Testis (tissue), 3 donors: ENCODE data around the gene ARHGAP30. TPM values are rescaled to one million over a fixed set of nuclear protein-coding genes. Genes with fewer than 3 reads are reported as not detected.
A peak's percentile ranks its signal among the peaks of the same experiment; 100 is the strongest.

Experiments used
- DNase-seq: peaks from one replicate; pipeline ENCODE4 v3.0.0-alpha.2; 2019
- H3K27ac ChIP-seq, 2 donors: fragments of 200-600 bp; sonication (generic); one replicate each; pipeline ENCODE4 v1.5.1; 2019
- H3K27me3 ChIP-seq: fragments of 200-600 bp; sonication (generic); one replicate; pipeline ENCODE4 v1.5.1; 2019
- H3K36me3 ChIP-seq: fragments of 200-600 bp; sonication (generic); one replicate; pipeline ENCODE4 v1.5.1; 2017; ENCODE audit warnings: low read depth; ENCODE audit errors: missing control alignments
- H3K4me1 ChIP-seq: fragments of 200-600 bp; sonication (generic); one replicate; pipeline ENCODE4 v1.5.1; 2019
- H3K4me3 ChIP-seq, 2 donors: fragments of 200-600 bp; sonication (generic); one replicate each; pipeline ENCODE4 v1.5.1; 2017 to 2019
- H3K9me3 ChIP-seq: fragments of 200-600 bp; sonication (generic); one replicate; pipeline ENCODE4 v1.5.1; 2017
- POLR2A ChIP-seq: fragments of 450-650 bp; IDR thresholded peaks from one replicate; pipeline ENCODE4 v1.6.1; 2017; ENCODE audit warnings: antibody characterized with exemption, mild to moderate bottlenecking, moderate library complexity
- WGBS, 2 donors: methylation state at CpG; one replicate each; pipeline ENCODE4 v1.1.5; 2018; 5-methylcytosine and 5-hydroxymethylcytosine counted together
- intact Hi-C: fragments of 100-400 bp; cut with DNase I; formaldehyde crosslinking; loops from one replicate; pipeline ENCODE4 v1.15.1; 2023; ENCODE audit warnings: low total_unique reads
- polyA plus RNA-seq: library from polyadenylated mRNA; stranded (reverse); fragments of 350-450 nt; fragmentation: Illumina TruSeq; extraction: RNeasy Lipid Tissue Mini Kit (QIAGEN cat#74804); gene quantifications from one replicate; pipeline ENCODE4 v1.2.3, GENCODE V29; 2014; ENCODE audit warnings: low read depth, low replicate concordance; ENCODE audit not compliant: insufficient read depth
- total RNA-seq, 2 donors: library from RNA; depleted of rRNA; stranded (reverse); fragments of >200 nt; gene quantifications; one replicate each; pipeline ENCODE4 v1.2.3, GENCODE V29; 2016
- TF ChIP-seq, protein P1 (sequence below), 3 experiments: fragments of 450-650 bp in 2 of 3; fragments of 200-600 bp in 1 of 3; sonication (generic) in 1 of 3; IDR thresholded peaks; one replicate each; pipeline ENCODE4 v1.5.1; 2016 to 2019; ENCODE audit warnings: antibody characterized with exemption in 3 of 3, mild to moderate bottlenecking in 2 of 3, moderate library complexity in 1 of 3

ARHGAP30 gene
- total and polyA plus RNA-seq, 3 donors from 2014 or later = 0.79 to 5.4 (median 1.6) TPM

GRCh38 chr1:161061419-161061818, 8.3 kb downstream of the ARHGAP30 start:
- Histone ChIP-seq H3K4me3 (no peak overlapping the region), H3K36me3 (no peaks in the 10 kb centered on the region), H3K27me3 (no peaks in the 10 kb centered on the region), H3K27ac (no peak overlapping the region), H3K9me3 (no peaks in the 10 kb centered on the region), H3K4me1 (no peaks in the 10 kb centered on the region)
- TF ChIP-seq, protein P1, sequence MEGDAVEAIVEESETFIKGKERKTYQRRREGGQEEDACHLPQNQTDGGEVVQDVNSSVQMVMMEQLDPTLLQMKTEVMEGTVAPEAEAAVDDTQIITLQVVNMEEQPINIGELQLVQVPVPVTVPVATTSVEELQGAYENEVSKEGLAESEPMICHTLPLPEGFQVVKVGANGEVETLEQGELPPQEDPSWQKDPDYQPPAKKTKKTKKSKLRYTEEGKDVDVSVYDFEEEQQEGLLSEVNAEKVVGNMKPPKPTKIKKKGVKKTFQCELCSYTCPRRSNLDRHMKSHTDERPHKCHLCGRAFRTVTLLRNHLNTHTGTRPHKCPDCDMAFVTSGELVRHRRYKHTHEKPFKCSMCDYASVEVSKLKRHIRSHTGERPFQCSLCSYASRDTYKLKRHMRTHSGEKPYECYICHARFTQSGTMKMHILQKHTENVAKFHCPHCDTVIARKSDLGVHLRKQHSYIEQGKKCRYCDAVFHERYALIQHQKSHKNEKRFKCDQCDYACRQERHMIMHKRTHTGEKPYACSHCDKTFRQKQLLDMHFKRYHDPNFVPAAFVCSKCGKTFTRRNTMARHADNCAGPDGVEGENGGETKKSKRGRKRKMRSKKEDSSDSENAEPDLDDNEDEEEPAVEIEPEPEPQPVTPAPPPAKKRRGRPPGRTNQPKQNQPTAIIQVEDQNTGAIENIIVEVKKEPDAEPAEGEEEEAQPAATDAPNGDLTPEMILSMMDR (IDR thresholded peaks at IDR 0.05) = no peak
- intact Hi-C loops = no loop called here
- WGBS, 2 donors = 94 to 96% methylated on average over 4 of the region's 4 CpGs
- no peak for DNase-seq

DNA sequence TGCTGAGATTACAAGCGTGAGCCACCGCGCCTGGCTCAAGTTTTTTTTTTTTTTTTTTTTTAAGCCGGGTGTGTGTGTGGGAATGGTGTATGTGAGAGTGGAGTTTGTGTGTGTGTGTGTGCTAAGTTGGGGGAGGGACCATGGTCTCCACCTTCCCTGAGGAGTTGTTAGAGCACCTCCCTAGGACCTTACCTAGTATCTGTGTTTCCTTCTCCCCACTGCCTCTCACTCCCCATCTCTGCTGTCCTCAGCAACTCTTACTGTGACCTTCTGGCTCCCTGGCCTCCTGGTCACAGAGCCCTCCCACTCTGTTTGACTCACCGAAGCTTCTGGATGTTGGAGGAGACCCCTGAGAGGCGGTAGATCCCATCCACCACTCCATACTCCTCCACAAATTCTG, 10.4 kb downstream of the ARHGAP30 start:
- no peaks in the 10 kb centered on the region for H3K36me3 ChIP-seq
- no peak overlapping the region for H3K27ac ChIP-seq
- no peaks in the 10 kb centered on the region for H3K9me3 ChIP-seq
- H3K27me3 ChIP-seq = no peaks in the 10 kb centered on the region
- DNase-seq = no peak
- no peaks in the 10 kb centered on the region for H3K4me1 ChIP-seq
- intact Hi-C loops = no loop called here
- H3K4me3 ChIP-seq = no peak overlapping the region
- TF ChIP-seq, protein P1 (IDR thresholded peaks at IDR 0.05) = no peak
- TF ChIP-seq POLR2A = no peak
- WGBS, 2 donors = 62 to 79% methylated on average over 6 of the region's 6 CpGs

DNA sequence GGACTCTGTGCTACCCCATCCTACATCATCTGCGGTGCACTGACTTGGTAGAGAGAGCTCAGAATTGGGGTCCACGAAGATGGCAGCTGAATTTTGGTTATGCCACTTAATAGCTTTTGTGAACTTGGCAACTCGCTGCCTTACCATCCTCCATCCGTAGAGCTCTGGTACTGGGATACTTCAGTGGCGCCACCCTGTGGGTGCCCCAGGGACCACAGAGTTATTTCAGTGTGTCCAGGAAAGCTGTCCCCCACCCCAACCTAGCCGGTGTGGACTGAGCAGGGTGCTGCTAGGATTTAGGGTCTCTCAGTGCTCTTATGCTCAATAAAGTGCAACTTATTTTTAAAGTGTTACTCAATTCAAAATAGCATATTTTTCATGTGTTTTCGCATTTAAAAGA, 14.9 kb downstream of the ARHGAP30 start:
- no peak overlapping the region for H3K4me3 ChIP-seq
- H3K27me3 ChIP-seq = no peaks in the 10 kb centered on the region
- intact Hi-C loops = no loop called here
- TF ChIP-seq POLR2A = no peak
- TF ChIP-seq, protein P1 (IDR thresholded peaks at IDR 0.05) = peak in 1 of 3 experiments; percentile 17
- WGBS, 2 donors = 81 to 93% methylated on average over 7 of the region's 7 CpGs
- H3K4me1 ChIP-seq = no peaks in the 10 kb centered on the region
- no peaks in the 10 kb centered on the region for H3K9me3 ChIP-seq
- H3K36me3 ChIP-seq = no peaks in the 10 kb centered on the region
- no peak overlapping the region for H3K27ac ChIP-seq
- DNase-seq = no peak

DNA sequence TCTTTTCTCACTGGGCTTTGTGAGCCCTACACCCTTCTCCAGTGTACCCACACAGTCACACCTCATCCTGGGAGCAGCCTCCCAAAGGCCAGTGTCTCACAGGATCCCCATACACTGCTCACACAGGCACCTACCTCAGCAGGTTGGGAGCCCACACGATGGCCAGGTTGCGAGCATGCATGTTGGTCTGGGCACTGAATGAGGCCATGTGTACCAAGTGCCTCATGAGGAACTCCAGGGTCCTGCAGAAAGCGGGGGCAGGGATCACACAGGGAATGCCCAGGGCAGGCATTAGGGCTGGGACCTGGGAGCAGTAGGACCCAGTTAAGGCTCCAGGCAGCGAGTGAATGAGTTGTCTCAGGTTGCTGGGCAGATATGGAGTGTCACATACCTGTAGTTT, 15.5 kb downstream of the ARHGAP30 start:
- 76 to 92% methylated on average over 2 to 4 of the region's 4 CpGs for WGBS, 2 donors
- no peaks in the 10 kb centered on the region for H3K36me3 ChIP-seq
- no peaks in the 10 kb centered on the region for H3K4me1 ChIP-seq
- intact Hi-C loops = no loop called here
- DNase-seq = no peak
- H3K9me3 ChIP-seq = no peaks in the 10 kb centered on the region
- TF ChIP-seq POLR2A = no peak
- TF ChIP-seq, protein P1 (IDR thresholded peaks at IDR 0.05) = no peak
- H3K27ac ChIP-seq = no peak overlapping the region
- H3K4me3 ChIP-seq = no peak overlapping the region
- no peaks in the 10 kb centered on the region for H3K27me3 ChIP-seq

- Histone ChIP-seq H3K4me3 (no peak overlapping the region), H3K27me3 (no peaks in the 10 kb centered on the region), H3K36me3 (no peaks in the 10 kb centered on the region), H3K27ac (no peak overlapping the region), H3K4me1 (no peaks in the 10 kb centered on the region), H3K9me3 (no peaks in the 10 kb centered on the region)
- DNase-seq = no peak
- no peak for TF ChIP-seq POLR2A
- TF ChIP-seq, protein P1 (IDR thresholded peaks at IDR 0.05) = no peak
- 68 to 83% methylated on average over 3 of the region's 3 CpGs for WGBS, 2 donors
- intact Hi-C loops = no loop called here
Observed at GRCh38 chr1:161052899-161053298, 16.8 kb downstream of the ARHGAP30 start.
